Stimulated activated CD8-positive, alpha-beta memory T cell treated with anti-CD3 and anti-CD28 coated beads, Interleukin-4, amount 100 ng/mL, for 24 hours (primary cell): Measurements from ENCODE around the gene CELA3B.
A peak's percentile ranks its signal among the peaks of the same experiment; 100 is the strongest.
"Not testable (repeated sequence)": the region's sequence is repeated elsewhere in the genome, so short reads cannot be mapped to it uniquely, and the experiment has no call there.

Experiments
- DNase-seq: peaks from one replicate; pipeline ENCODE4 v3.0.0-alpha.2; 2020; ENCODE audit warnings: low read depth

Gene CELA3B

DNA sequence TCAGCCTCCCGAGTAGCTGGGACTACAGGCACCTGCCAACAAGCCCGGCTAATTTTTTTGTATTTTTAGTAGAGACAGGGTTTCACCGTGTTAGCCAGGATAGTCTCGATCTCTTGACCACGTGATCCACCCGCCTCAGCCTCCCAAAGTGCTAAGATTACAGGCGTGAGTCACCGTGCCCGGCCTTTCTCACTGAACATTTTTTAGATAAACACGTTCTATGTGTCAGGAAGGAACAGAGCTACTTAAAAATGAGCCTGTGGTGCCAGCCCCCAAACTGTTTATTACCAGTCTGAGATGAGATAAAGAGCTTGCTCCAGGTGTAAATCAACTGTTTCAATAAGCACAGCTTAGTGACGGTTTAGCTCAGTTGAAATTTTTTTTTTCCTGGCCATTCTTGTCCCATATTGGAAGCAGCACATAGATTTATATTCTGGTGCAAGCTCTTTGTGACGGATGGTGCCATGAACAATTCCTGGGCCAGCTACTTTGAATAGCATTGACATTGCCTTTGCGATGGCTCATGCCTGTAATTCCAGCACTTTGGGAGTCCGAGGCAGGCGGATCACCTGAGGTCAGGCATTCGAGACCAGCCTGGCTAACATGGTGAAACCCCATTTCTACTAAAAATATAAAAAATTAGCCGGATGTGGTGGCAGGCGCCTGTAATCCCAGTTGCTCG is 33.7 kb upstream of the CELA3B start:
- DNase-seq, result not testable (repeated sequence)

DNA sequence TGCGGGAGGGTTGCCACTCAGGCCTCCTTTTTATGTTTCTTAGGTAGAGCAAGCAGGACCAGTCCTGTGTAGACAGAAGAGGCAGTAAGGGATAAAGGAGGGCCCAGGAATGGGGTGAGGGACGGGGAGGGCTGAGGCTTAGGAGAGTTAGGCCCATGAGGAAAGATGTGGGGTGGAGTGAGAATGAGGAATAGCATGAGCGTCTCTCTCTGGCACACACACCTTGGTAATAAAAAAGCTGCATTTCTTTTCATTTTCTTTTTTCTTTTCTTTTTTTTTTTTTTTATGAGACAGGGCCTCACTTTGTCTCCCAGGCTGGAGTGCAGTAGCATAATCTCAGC is 32.1 kb upstream of the CELA3B start:
- no peak for DNase-seq

- no peak for DNase-seq
Measured at GRCh38 chr1:21946836-21947587, 29.8 kb upstream of the CELA3B start.

GRCh38 chr1:21950734-21951133 is 26.1 kb upstream of the CELA3B start:
- DNase-seq, result no peak

- DNase-seq, result no peak
Measured at GRCh38 chr1:21951226-21951870, 25.5 kb upstream of the CELA3B start.

DNA sequence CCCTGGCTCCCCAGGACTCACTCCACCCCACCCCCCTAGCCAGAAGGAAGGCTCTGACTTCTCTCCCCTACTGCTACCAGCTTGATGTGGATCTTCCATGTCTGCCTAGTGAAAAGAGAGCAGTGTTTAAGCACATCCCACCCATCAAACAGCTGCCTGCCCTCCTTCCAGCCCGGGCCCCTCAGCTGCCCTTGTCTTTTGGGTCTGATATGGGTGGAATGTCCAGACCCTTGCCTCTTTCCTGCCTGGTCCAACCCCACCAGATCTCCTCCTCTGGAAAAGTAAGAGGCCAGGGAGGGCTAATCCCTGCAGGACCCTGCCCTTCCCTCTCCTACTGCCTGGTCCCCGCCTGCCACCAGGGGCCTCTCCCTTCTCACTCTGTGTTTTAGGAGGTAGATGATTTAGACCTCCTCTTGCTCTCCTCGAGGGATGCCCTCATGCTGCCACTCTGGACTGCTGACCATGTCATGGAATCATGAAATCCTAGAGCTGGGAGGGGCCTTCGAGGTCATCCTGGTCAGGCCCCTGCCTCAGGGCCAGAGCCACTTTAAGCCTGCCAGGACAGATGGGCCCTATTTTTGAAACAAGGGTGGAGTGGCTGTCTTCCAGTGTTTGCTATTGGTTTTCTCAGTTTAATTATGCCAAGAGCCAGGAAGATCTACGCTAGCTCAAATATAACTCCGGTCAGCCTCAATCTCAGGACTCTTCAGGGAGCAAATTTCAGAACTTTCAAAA is 23.9 kb upstream of the CELA3B start:
- no peak for DNase-seq

- DNase-seq, result no peak
Measured at GRCh38 chr1:21955058-21955457, 21.8 kb upstream of the CELA3B start.

GRCh38 chr1:21955501-21956281 is 21.1 kb upstream of the CELA3B start:
- DNase-seq, result no peak

GRCh38 chr1:21956720-21957552 is 19.9 kb upstream of the CELA3B start:
- no peak for DNase-seq

DNA sequence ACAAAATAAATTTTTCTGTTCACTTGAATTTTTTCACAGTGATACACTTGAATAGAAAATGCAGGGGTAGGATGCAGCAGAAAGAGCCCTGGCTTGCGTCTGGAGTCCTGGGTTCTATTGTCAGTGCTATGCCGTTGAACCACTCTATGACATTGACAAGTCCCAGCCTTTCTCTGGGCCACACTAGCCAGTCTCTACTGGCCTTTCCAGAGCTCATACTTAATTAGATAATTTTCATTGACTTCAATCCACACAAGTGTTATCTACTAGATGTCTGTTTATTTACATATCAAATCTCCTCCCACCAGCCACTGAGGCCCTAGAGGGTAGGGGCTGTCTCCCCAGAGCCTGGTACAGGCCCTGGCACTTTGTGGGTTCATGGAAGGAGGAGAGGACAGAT is 15.5 kb upstream of the CELA3B start:
- DNase-seq, result no peak

GRCh38 chr1:21961799-21962198 is 15.0 kb upstream of the CELA3B start:
- DNase-seq, result no peak

DNA sequence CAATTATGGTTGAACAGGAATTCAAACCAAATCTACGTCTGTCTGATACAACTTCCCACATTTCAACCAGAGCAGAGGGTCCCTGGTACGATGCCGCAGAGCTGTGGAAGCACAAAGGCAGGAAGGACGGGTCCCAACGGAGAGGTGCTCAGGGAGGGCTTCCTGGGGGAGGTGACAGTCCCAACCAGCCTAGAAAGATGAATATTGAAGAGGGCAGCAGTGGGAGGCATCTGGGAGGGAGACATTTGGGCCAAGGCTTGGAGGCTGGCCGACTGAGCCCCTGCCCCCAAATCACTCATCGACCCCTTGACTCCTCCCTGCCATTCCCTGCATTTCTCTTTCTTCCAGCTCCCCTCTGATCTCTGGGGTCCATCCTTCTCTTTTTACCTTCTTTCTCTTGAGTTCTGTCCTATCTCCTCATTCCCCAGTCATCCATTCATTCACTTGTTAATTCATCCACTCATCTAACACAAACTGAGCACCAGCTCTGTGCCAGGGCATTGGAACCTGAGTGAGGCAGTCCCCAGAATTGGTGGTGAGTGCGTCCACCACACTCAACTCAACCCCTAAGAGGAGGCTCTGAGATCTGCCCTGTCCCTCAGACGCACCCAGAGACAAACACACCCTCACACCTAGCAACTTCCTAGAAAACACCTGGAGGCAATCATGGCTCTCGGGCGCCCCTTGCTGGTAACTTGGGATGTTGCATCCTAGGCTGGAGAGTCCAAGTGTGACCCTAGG is 13.2 kb upstream of the CELA3B start:
- peak; percentile 69 for DNase-seq

- no peak for DNase-seq
Measured at GRCh38 chr1:21966247-21967000, 10.4 kb upstream of the CELA3B start.

GRCh38 chr1:21967216-21967615 is 9.6 kb upstream of the CELA3B start:
- DNase-seq, result not testable (repeated sequence)

- not testable (repeated sequence) for DNase-seq
Measured at GRCh38 chr1:21969066-21969465, 7.8 kb upstream of the CELA3B start.

GRCh38 chr1:21970523-21970922 is 6.3 kb upstream of the CELA3B start:
- DNase-seq, result not testable (repeated sequence)

- DNase-seq, result not testable (repeated sequence)
Measured at GRCh38 chr1:21972973-21973441, 3.8 kb upstream of the CELA3B start.

DNA sequence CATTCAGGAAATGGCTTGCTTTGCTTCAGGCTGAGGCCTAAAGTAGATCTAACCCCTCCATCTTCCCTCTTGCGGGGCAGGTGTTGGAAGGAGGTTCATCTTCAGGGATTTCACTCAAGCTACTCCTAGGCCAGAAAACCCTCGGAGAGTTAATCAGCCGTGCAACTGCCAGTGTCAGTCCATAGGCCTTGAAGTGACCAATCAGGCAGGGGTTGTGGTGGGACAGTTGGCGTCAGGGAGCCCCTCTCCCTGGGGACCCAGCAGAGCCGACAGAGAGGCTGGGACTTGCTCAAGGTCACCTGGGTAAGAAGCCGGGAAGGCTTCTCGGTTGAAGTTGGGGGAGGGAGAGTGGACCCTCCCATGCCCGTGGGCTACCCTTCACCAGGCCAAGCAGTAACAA is 2.9 kb upstream of the CELA3B start:
- not testable (repeated sequence) for DNase-seq

DNA sequence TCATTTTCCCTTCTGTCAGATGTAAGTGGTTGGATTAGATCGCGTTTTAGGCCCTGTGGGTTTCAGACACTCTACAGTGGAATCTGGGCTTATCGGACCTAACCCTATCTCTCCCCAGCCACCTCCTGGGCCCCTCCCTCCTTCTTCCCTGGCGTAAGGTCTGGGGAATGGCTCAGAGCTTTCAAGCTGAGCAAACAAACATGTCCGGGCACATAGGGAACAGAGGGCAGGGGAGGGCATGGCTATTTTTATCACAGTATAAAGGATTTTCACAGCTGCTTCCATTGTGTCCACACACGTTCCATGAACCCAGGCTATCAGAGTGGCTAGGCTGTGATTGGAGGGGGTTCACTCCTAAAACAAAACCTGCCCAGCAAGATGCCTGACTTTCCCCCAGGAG is 2.1 kb upstream of the CELA3B start:
- not testable (repeated sequence) for DNase-seq
